CD4-positive, alpha-beta T cell treated with Interleukin-4 for 4 hours (primary cell): Measurements from ENCODE around the gene KRTAP9-3.
"Not testable (repeated sequence)": the region's sequence is repeated elsewhere in the genome, so short reads cannot be mapped to it uniquely, and the experiment has no call there.

Source experiments
- DNase-seq: peaks from one replicate; pipeline ENCODE4 v3.0.0-alpha.2; 2020

Gene KRTAP9-3, protein sequence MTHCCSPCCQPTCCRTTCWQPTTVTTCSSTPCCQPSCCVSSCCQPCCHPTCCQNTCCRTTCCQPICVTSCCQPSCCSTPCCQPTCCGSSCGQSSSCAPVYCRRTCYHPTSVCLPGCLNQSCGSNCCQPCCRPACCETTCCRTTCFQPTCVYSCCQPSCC

DNA sequence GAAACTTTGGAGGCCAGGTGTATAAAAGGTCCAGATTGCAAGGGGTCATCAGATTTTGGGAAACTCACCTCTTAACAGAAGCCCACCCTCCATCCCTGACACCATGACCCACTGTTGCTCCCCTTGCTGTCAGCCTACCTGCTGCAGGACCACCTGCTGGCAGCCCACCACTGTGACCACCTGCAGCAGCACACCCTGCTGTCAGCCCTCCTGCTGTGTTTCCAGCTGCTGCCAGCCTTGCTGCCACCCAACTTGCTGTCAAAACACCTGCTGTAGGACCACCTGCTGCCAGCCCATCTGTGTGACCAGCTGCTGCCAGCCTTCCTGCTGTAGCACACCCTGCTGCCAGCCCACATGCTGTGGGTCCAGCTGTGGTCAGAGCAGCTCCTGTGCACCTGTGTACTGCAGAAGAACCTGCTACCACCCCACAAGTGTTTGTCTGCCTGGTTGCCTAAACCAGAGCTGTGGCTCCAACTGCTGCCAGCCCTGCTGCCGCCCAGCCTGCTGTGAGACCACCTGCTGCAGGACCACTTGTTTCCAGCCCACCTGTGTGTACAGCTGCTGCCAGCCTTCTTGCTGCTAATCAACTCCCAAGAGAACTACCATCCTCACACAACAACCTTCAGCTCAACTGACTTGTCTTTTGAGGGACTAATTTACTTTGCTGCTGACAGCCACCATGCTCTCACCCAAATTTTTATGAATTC is at the start of gene KRTAP9-3:
KRTAP9-3 (plus strand) TSS at position 51 of the 707 bp plus-strand sequence; CDS start at position 104, 53 bp downstream.
- not testable (repeated sequence) for DNase-seq

DNA sequence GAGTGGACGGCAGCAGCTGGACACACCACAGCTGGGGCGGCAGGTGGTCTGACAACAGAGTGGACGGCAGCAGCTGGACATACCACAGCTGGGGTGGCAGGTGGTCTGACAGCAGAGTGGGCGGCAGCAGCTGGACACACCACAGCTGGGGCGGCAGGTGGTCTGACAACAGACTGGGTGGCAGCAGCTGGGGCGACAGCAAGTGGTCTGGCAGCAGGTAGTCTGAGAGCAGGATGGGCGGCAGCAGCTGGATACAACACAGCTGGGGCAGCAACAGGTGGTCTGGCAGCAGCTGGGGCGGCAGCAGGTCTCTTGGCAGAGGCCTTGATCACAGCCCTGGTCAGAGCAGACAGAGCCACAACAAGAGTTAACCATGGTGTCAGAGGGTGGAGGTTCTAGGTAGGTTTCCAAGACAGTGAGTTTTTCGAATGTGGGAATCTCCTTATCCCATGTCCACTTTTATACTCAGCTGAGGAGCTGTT is 47.7 kb upstream of the KRTAP9-3 start, which contains the start of gene KRTAP4-1:
KRTAP4-1 (minus strand) TSS at position 432 of the 482 bp plus-strand sequence; CDS start at position 375, 57 bp downstream.
- DNase-seq, result no peak

DNA sequence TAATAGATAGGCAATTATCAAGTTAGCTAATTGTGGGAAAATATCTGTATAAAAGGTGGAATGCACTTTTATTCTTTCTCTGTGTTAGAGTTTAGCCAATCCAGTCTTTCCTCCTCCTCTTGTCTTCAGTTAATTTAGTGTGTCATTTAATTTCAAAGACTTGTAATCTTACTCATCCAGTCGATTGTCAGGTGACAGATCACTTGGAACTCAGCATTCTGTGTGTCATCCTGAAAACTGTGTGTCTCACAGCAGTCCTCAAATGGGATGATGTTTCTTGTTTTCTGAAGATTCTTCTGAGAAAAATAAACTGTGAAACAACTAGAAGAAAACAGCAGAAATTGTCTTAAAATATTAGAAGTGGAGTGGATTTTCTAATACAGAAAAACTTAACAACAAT is 47.2 kb upstream of the KRTAP9-3 start:
- DNase-seq, result no peak

DNA sequence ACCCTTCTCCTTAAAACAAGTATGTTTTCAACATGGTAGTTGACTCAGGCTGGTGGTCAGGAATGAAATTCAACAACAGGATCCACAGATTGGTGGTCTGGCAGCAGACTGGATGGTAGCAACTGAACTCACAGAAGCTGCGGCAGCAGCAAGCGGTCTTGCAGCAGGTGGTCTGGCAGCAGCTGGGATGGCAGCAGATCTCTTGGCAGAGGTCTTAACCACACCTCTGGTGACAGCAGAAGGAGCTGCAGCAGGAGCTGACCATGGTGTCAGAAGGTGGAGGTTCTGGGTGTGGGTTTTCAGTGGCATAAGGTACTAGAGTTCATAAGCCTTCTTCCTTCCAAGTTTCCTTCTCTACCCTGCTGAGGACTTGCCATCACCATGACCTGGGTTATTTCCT is 45.4 kb upstream of the KRTAP9-3 start:
- DNase-seq, result no peak

DNA sequence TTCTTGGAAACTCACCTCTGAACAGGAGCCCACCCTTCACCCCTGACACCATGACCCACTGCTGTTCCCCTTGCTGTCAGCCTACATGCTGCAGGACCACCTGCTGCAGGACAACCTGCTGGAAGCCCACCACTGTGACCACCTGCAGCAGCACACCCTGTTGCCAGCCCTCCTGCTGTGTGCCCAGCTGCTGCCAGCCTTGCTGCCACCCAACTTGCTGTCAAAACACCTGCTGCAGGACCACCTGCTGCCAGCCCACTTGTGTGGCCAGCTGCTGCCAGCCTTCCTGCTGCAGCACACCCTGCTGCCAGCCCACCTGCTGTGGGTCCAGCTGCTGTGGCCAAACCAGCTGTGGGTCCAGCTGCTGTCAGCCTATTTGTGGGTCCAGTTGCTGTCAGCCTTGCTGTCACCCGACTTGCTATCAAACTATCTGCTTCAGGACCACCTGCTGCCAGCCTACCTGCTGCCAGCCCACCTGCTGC is 42.4 kb upstream of the KRTAP9-3 start, which contains the start of gene KRTAP9-1:
KRTAP9-1 (plus strand) TSS at position 51 of the 482 bp plus-strand sequence; CDS start at position 51, 0 bp downstream.
- DNase-seq, result not testable (repeated sequence)

DNA sequence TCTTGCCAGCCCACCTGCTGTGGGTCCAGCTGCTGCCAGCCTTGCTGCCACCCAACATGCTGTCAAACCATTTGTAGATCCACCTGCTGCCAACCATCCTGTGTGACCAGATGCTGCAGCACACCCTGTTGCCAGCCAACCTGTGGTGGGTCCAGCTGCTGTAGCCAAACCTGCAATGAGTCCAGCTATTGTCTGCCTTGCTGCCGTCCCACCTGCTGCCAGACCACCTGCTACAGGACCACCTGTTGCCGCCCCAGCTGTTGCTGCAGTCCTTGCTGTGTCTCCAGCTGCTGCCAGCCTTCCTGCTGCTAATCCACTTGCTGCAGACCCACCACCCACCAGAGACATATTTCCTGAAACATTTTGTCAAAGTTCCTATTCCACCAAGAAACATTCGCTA is 41.9 kb upstream of the KRTAP9-3 start:
- no peak for DNase-seq

DNA sequence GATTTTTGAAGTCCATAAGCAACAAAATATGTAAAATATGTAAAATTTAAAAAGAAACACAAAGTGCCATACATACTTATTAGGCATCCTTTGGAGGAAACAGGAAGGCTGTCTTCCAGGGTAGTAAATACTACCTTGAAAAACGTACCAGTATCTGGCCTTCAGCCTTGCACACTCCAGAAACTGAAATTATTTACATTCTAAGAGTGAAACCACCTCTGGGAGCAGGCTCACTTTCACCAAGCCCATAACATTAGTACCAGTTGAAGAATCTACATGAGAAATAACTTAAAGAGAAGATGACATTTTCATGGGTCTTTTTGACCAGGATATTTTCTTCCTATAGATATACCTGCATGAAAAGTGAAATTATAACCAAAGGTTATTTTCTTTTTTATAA is 36.2 kb upstream of the KRTAP9-3 start:
- no peak for DNase-seq

DNA sequence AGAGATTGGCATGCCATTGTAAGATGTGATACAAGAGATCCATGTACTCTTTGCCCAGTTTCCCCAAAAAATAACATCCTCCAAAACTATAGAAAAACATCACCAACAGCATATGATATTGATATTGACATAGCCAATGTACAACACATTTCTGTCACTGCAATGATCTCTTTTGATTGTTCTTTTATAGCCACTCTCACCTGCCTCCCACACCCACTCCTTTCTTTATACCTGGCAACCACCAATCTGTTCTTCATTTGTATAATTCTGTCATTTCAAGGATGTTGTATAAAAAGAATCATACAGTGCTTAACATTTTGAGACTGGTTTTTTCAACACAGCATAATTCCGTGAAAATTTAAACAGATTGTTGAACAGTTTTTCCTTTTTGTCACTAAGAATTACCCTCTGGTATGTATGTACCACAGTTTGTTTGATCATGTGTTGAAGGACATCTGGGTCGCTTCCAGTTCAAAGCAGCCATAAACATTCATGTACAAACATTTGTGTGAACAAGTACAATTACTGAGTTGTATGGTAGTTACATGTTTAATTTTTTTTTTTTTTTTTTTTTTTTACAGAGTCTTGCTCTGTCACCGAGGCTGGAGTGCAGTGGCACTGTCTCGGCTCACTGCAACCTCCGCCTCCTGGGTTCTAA is 32.7 kb upstream of the KRTAP9-3 start:
- no peak for DNase-seq

DNA sequence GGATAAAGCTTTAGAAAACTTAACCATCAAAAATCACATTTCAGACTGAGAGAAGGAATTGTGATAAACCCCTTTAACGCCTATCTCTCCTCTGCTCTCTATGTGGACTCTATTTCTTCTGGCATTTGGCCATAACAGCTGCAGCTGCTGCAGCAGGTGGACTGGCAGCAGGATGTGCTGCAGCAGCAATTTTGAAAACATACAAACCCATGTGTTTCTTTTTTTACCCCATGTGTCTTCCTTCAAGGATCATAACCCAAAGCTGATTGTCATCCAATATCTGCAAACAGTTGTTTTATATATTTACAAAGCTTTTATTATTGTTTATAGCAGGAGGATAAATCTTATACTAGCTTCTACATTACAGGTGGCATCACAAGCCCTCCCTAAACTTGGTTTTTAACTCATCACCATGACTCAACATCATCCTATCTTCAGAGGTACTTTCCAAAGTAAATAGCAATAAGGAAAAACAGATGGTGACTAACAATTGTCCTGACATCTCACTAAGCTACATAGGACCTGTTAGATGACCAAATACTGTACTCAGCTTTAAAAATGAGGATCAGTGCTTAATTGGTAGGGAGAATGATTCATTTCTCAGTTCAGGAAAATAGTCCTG is 20.3 kb upstream of the KRTAP9-3 start:
- no peak for DNase-seq

DNA sequence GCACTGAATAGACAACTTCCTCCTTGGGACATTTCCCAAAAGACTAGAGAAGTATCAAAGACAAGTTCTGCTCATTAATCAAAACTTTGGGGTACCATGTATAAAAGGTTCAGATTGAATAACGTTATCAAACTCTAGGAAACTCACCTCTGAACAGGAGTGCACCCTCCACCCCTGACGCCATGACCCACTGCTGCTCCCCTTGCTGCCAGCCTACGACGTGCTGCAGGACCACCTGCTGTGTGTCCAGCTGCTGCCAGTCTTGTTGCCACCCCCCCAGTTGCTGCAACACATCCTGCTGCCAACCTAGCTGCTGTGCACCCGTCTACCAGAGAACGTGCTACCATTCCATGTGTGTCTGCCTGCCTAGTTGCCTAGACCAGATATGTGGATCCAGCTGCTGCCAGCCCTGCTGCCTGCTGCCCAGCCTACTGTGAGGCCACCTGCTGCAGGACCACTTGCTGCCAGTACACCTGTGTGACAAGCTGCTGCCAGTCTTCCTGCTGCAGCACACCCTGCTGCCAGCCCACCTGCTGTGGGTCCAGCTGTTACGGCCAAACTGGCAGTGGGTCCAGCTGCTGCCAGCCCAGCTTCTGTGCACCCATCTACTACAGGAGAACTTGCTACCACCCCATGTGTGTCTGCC is 19.6 kb upstream of the KRTAP9-3 start:
- DNase-seq, result no peak

DNA sequence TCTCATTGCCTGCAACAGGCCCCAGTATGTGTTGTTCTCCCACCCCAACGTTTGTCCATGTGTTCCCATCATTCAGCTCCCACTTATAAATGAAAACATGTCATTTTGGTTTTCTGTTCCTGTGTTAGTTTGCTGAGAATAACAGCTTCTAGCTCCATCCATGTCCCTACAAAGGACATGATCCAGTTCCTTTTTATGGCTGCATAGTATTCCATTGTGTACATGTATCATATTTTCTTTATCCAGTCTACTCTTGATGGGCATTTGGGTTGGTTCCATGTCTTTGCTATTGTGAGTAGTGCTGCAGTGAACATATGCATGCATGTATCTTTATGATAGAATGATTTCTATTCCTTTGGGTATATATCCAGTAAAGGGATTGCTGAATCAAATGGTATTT is 16.6 kb upstream of the KRTAP9-3 start:
- no peak for DNase-seq

DNA sequence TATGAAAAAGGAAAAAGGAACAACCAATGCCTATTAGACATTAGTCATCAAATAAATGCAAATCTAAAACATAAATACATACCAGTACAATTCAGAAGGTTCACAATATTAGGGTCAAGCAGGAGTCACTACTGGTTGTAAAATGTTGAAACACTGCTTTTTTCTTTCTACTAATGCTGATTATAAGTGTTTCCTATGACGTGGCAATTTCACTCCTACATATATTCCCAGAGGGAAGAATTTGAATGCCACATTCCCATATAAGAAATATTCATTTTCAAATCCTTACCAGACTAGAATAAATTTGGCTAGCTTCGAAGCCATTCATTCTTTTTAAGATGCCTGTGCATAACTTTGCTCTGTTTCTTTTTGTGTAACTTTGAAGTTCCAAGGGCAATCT is 8.4 kb upstream of the KRTAP9-3 start:
- no peak for DNase-seq

DNA sequence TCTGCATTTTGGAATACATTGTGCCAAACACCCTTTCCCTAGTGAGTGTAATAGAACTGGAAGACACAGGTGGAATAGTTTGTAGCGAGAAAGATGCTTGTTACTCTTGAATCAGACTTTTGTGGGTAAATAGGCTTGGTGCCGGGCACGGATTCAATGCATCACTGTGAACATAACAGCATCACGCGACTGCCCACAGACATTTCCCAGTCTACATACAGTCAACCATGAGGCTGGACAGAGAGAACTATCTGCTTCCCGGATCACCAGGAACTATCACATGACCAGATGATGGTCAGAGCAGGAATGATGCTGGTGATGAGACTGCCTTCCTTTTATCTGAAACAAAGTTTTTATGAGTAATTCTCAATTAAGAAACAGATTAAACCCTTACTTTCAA is 6.2 kb upstream of the KRTAP9-3 start:
- DNase-seq, result no peak

DNA sequence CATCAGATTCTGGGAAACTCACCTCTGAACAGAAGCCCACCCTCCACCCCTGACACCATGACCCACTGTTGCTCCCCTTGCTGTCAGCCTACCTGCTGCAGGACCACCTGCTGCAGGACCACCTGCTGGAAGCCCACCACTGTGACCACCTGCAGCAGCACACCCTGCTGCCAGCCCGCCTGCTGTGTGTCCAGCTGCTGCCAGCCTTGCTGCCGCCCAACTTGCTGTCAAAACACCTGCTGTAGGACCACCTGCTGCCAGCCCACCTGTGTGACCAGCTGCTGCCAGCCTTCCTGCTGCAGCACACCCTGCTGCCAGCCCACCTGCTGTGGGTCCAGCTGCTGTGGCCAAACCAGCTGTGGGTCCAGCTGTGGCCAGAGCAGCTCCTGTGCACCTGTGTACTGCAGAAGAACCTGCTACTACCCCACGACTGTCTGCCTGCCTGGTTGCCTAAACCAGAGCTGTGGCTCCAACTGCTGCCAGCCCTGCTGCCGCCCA is 5.6 kb upstream of the KRTAP9-3 start, which contains the start of gene KRTAP9-2:
KRTAP9-2 (plus strand) TSS at position 51 of the 498 bp plus-strand sequence; CDS start at position 58, 7 bp downstream.
- not testable (repeated sequence) for DNase-seq

DNA sequence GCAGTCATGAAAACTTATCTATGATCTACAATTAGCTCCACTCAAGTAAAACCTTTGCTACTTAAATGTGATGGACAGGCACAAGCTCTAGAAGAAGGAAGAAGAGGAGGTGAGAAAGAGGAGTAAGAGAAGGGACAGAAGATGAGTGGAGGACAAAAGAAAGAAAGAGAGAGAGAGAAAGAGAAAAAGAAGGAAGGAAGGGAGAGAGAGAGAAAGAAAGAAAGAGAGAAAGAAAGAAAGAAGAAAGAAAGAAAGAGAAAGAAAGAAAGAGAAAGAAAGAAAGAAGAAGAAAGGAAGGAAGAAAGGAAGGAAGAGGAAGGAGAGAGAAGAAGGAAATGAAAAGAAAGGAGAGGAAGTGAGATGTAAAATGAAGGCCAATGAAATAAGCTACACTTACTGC is 2.2 kb upstream of the KRTAP9-3 start:
- no peak for DNase-seq

DNA sequence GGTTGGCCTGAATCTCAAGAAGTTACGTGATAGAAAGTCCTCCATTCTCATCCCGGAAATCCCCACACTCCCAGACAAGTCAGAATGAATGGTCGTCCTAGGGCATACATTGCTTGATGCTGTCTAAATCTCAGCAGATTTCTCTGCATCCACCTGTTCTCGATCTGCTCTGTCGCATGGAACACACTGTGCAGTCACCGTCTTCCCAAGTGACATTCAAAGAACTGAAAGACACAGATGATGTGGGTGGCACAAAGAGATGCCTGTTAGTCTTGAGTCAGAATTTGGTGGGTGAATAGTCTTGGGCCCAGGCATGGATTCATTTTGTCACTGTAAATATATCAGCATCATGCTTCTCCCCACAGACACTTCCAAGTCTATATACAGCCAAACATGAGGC is 518 bp upstream of the KRTAP9-3 start:
- no peak for DNase-seq

DNA sequence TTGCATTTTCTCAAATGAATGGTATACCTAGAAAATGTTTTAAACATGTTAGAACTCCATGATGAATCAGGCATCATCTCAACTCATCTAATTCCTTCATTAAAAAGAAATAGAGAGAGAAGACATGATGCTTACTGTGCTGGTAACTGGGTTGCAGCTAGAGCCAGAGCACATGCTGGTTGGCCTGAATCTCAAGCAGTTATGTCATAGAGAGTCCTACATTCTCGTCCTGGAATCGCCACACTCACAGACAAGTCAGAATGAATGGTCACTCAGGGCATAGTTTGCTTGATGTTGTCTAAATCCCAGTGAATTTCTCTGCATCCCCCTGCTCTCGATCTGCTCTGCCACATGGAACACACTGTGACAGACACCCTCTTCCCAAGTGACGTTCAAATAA is 4.9 kb downstream of the KRTAP9-3 start:
- not testable (repeated sequence) for DNase-seq

DNA sequence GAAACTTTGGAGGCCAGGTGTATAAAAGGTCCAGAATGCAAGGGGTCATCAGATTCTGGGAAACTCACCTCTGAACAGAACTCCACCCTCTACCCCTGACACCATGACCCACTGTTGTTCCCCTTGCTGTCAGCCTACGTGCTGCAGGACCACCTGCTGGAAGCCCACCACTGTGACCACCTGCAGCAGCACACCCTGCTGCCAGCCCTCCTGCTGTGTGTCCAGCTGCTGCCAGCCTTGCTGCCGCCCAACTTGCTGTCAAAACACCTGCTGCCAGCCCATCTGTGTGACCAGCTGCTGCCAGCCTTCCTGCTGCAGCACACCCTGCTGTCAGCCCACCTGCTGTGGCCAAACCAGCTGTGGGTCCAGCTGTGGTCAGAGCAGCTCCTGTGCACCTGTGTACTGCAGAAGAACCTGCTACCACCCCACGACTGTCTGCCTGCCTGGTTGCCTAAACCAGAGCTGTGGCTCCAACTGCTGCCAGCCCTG is 5.7 kb downstream of the KRTAP9-3 start, which contains the start of gene KRTAP9-8:
KRTAP9-8 (plus strand) TSS at position 51 of the 489 bp plus-strand sequence; CDS start at position 104, 53 bp downstream.
- not testable (repeated sequence) for DNase-seq

DNA sequence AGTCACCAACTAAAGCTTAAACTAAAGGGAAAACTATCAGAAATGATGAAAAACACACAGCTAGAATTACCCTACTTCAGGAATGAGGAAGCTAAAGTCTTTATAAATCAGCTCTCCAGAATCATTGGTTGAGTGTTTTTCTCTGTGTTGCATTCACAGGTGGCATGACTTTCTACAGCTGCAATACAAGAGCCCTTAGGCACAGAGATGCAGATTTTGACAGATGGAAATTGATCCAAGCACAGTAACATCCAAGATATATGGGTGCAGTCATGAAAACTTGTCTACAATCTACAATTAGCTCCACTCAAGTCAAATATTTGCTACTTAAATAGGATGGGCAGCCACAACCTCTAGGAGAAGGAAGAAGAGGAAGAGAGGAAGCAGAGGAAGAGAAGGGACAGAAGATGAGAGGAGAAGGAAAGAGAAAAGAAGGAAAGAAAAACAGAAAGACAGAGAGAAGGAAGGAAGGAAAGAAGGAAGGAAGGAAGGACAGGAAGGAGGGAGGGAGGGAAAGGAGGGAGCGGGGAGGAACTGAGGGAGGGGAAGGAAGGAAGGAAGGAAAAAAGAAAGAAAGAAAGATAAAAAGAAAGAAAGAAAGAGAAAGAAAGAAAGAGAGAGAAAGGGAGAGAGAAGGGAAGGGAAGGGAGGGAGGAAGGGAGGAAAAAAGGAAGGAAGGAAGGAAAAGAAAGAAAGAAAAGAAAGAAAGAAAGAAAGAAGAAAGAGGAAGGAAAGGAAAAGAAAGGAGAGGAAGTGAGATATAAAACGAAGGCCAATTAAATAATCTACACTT is 14.9 kb downstream of the KRTAP9-3 start:
- DNase-seq, result not testable (repeated sequence)

DNA sequence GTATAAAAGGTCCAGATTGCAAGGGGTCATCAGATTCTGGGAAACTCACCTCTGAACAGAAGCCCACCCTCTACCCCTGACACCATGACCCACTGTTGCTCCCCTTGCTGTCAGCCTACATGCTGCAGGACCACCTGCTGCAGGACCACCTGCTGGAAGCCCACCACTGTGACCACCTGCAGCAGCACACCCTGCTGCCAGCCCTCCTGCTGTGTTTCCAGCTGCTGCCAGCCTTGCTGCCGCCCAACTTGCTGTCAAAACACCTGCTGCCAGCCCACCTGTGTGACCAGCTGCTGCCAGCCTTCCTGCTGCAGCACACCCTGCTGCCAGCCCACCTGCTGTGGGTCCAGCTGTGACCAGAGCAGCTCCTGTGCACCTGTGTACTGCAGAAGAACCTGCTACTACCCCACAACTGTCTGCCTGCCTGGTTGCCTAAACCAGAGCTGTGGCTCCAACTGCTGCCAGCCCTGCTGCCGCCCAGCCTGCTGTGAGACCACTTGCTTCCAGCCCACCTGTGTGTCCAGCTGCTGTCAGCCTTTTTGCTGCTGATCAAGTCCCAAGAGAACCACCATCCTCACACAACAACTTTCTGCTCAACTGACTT is 17.5 kb downstream of the KRTAP9-3 start, which contains the start of gene KRTAP9-4:
KRTAP9-4 (plus strand) TSS at position 51 of the 604 bp plus-strand sequence; CDS start at position 85, 34 bp downstream.
- DNase-seq, result not testable (repeated sequence)
